D721Med (cell line): ENCODE measurements around the gene UMODL1.

Source experiments
- DNase-seq: peaks from one replicate; pipeline ENCODE4 v3.0.0; 2011; ENCODE audit warnings: low spot score; ENCODE audit not compliant: insufficient read length
- FAIRE-seq: peaks from 2 replicates; lab custom pipeline; 2011; peaks lifted over from hg19 to GRCh38; lab: Jason Lieb, UNC
- TF ChIP-seq, protein P1 (sequence below): IDR thresholded peaks from 2 replicates; pipeline ENCODE4 v1.5.1; 2012; ENCODE audit warnings: mild to moderate bottlenecking, control low read depth; ENCODE audit not compliant: insufficient read depth; ENCODE audit errors: missing control alignments

UMODL1 gene

GRCh38 chr21:42059721-42060120 lies 11.4 kb upstream of the UMODL1 start:
- TF ChIP-seq, protein P1, sequence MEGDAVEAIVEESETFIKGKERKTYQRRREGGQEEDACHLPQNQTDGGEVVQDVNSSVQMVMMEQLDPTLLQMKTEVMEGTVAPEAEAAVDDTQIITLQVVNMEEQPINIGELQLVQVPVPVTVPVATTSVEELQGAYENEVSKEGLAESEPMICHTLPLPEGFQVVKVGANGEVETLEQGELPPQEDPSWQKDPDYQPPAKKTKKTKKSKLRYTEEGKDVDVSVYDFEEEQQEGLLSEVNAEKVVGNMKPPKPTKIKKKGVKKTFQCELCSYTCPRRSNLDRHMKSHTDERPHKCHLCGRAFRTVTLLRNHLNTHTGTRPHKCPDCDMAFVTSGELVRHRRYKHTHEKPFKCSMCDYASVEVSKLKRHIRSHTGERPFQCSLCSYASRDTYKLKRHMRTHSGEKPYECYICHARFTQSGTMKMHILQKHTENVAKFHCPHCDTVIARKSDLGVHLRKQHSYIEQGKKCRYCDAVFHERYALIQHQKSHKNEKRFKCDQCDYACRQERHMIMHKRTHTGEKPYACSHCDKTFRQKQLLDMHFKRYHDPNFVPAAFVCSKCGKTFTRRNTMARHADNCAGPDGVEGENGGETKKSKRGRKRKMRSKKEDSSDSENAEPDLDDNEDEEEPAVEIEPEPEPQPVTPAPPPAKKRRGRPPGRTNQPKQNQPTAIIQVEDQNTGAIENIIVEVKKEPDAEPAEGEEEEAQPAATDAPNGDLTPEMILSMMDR, result no peak
- DNase-seq, result no peak
- no peak for FAIRE-seq

GRCh38 chr21:42060166-42060565 lies 11.0 kb upstream of the UMODL1 start:
- DNase-seq (no peak), FAIRE-seq (no peak)
- TF ChIP-seq, protein P1, result no peak

- DNase-seq, result no peak
- FAIRE-seq, result no peak
These were observed 9.7 kb upstream of the UMODL1 start for GRCh38 chr21:42061195-42061985.

DNA sequence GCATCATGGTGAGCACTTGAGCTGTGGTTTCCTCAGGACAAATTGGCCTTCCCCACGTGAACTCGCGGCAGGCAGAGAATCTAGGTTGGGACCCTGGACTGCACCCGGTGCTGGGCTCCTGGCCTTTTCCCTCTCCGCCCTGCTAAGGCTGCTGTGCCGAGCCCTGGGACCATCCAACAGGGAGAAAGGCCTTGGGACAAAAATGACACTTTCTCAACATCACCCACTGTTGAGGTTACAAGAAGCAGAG lies 9.2 kb upstream of the UMODL1 start:
- DNase-seq (no peak), FAIRE-seq (no peak)
- TF ChIP-seq, protein P1, result no peak

More at GRCh38 chr21:42061195-42061985, 9.7 kb upstream of the UMODL1 start:
- TF ChIP-seq, protein P1, result no peak

DNA sequence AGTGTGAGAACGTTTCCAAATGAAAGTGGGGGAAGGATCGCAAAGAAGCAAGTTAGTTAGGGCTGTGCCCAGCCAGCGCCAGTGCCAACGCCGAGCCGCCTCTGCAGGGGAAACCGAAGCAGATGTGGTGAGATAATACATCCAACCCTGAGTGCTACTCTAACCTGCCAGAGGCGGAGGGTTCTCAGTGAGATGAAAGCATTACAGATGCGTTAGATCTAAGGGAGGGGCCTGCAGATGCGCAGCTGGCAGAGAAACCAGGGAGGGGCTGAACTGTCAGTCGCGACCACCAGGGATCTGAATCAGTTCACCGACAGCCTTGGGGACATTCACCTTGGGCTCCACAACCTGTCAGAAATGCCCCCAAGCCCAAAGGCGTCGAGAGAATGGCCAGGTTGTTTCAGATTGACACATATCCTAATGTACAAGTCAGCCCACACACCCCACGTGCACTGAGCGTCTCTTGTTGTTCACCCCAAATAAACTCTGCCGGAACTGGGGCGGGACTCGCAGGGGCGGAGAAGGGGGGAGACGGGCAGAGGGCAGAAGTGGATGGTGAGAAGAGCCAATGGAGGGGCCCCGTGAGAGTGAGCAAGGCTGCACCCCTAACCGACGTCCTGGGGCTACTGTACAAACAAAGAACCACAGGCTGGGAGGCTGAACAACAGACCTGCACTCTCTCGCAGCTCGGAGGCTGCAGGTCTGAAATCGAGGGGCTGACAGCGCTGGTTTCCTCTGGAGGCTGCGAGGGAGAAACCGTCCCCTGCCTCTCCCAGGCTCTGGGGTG lies 8.7 kb upstream of the UMODL1 start:
- TF ChIP-seq, protein P1, result no peak
- FAIRE-seq, result no peak
- no peak for DNase-seq

DNA sequence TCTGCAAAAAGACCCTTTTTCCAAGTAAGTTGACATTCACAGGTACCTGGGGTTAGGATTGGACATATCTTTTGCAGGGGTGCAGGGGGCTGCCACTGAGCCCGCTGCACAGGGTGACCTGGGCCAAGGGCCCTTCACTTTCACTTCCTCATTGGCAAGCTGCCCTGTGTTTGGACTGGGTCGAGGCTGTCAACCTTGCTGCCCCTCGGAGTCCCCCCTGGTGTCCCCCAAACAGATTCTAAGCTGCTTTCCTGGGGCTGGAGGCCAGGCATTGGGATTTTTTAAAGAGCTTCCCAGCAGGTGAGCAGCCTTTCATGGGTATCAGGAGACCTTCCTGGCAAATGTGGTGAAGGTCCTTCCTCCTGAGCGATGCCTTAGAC lies 7.9 kb upstream of the UMODL1 start:
- FAIRE-seq, result no peak
- TF ChIP-seq, protein P1, result no peak
- DNase-seq, result no peak
